NCI-H2196 (cell line): ENCODE data around the gene APMAP.
"Not testable (repeated sequence)": the region's sequence is repeated elsewhere in the genome, so short reads cannot be mapped to it uniquely, and the experiment has no call there.

Experiments used
- DNase-seq: peaks from one replicate; lab custom pipeline; 2025; ENCODE audit not compliant: unreplicated experiment; lab: John Stamatoyannopoulos, UW

Gene APMAP

DNA sequence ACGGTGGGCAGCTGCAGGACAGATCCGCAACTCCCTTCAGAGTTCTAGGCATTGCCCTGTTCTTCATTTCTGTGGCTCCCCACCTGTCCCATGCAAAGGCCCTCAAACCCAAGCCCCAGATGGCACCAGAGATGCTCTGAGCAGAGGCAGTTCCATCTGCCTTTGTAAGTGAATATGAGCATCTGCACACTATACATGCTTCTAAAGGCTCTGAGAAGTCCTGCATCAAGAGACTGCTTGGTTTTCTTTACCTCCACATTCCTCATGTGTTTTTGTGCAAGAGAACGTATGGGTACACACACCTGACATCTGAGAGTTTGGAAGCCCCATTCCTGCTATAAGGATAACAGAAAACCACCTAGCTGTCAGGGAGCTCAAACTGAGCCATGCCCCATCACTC lies 57.8 kb downstream of the APMAP start:
- no peak for DNase-seq

DNA sequence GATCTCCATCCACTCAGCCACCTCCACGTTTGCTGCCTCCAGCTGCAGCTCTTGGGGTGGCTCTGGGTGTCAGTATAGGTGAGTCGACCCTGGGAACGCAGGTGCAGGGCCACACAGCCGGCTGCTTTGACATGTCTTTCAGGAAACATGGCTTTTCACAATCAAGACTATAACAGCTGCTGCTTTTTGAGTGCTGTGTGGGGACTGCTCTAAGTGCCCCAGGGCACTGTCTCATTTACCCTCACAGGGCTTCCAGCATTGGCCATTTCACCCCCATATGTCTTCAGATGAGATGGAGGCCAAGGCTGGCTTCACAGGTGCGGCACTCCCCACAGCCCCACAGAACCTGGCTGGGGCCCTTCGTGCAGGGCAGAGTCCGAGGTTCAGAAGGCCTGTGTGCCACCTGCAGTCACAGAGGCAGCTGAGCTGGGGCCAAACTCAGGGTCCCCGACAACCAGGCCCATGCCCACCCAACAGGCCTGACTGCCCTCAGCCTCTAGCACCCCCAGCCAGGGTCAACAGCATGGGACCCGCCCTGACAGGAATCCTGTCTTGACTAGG lies 58.4 kb downstream of the APMAP start:
- DNase-seq, result no peak

DNA sequence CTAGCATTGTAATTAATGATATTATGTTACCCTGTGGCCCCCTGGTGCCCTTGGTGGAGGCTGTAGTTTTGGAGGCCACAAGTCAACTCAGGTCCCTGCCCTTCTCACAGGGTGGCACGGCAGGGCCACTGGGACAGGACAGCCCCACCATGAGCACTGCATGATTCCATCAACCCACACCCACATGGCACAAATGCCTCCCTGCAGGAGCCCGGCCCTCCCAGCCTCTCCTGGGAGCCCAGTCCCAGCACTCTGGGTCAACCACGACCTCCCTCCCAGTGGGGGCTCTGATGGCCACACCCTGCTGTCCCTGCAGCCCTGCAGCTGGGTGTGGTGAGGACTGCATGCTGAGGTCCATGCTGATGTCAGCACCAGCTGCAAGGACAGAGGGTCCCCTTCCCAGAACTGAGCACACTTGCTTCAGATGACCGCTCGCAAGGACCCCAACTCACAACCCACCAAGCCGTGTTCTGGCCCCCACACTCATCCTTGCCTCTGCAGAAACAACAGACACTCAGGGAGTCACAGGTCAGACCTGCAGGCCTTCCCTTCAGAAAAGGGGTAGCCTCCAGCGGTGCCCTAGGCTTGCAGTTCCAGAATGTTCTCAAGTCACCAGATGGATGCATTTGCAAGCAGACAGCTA lies 59.2 kb downstream of the APMAP start:
- no peak for DNase-seq

DNA sequence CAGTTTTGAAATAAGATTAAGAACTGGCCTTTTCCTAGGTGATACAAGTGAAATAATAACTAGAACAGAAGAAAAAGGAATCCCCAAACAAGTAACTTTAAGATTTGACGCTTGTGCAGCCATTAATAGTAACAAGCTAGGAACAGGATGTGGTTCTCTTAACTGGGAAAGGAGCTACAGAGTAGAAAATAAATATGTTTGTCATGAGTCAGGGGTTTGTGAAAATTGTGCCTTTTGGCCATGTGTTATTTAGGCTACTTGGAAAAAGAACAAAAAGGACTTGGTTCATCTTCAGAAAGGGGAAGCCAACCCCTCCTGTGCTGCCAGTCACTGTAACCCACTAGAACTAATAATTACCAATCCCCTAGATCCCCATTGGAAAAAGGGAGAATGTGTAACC lies 60.7 kb downstream of the APMAP start:
- DNase-seq, result not testable (repeated sequence)

DNA sequence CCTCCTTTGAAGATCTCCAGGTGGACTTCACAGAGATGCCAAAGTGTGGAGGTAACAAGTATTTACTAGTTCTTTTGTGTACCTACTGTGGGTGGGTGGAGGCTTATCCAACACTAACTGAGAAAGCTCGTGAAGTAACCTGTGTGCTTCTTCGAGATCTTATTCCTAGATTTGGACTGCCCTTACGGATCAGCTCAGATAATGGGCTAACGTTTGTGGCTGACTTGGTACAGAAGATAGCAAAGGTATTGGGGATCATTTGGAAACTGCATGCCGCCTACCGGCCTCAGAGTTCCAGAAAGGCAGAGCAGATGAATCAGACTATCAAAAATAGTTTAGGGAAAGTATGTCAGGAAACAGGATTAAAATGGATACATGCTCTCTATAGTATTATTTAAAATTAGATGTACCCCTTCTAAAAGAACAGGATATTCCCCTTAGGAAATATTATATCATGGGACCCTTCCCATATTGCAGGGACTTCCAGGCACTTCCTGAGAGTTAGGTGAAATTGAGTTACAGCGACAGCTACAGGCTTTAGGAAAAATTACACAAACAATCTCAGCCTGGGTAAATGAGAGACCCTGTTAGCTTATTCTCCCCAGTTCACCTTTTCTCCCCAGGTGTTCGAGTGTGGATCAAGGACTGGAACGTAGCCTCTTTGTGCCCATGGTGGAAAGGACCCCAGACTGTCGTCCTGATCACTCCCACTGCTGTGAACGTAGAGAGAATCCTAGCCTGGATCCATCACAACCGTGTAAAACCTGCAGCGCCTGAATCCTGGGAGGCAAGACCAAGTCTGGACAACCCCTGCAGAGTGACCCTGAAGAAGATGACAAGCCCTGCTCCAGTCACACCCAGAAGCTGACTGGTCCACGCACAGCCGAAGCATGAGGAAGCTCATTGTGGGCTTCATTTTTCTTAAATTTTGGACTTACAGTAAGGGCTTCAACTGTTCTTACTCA lies 61.5 kb downstream of the APMAP start:
- not testable (repeated sequence) for DNase-seq

DNA sequence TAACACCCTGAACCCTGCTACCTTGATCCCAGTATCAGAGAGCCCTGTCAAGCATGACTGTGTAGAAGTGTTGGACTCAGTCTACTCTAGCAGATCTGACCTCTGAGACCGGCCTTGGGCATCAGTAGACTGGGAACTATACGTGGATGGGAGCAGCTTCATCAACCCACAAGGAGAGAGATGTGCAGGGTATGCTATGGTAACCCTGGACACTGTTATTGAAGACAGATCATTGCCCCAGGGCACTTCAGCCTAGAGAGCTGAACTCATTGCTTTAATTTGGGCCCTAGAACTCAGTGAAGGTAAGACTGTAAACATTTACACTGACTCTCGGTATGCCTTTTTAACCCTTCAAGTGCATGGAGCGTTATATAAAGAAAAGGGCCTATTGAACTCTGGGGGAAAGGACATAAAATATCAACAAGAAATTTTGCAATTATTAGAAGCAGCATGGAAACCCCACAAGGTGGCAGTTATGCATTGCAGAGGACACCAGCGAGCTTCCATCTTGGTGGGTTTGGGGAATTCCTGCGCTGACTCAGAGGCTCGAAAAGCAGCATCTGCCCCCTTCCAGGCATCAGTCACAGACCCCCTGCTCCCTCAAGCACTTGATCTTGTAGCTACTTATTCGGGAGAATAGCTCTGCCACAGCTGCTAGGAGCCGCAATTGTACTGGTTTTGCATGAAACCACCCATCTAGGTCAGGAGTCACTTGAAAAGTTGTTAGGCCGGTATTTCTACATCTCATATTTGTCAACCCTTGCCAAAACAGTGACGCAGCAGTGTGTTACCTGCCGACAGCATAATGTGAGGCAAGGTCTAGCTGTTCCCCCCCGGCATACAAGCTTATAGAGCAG lies 62.5 kb downstream of the APMAP start:
- peak; percentile 83 for DNase-seq

DNA sequence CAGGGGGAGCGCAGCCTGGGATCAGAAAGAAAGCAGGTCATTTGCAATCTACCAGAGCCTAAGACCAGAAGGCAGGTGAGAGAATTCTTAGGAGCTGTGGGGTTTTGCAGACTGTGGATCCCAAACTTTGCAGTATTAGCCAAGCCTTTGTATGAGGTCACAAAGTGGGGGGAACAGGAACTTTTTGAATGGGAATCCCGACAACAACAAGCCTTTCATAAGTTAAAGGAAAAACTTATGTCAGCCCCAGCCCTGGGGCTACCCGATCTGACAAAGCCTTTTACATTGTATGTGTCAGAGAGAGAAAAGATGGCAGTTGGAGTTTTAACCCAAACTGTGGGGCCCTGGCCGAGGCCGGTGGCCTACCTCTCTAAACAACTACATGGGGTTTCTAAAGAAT lies 63.3 kb downstream of the APMAP start:
- DNase-seq, result not testable (repeated sequence)

DNA sequence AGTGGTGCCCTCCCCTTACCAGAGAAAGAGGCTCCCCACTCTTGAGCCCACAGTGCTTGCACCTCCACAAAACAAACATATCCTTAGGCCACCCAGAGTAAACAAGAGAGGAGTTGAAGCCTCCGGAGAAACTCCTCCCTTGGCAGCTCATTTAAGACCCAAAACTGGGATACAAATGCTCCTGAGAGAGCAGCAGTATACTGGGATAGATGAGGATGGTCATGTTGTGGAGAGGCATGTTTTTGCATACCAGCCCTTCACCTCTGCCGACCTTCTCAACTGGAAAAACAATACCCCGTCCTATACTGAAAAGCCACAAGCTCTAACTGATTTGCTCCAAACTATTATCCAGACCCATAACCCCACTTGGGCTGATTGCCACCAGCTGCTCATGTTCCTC lies 71.8 kb downstream of the APMAP start:
- not testable (repeated sequence) for DNase-seq

DNA sequence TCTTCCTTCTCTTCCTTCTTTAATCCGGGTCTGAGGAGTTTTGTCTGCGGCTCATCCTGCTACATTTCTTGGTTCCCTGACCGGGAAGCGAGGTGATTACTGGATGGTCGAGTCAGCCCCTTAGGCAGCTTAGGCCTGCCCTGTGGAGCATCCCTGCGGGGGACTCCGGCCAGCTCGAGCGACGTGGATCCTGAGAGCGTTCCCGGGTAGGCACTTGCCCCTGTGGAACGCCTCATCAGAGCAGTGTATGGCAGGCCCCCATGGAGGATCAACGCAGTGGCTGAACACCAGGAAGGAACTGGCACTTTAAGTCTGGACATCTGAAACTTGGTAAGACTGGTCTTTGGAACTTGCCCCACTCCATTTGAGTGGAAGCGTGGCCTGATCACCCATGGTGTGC lies 72.9 kb downstream of the APMAP start:
- DNase-seq, result not testable (repeated sequence)

DNA sequence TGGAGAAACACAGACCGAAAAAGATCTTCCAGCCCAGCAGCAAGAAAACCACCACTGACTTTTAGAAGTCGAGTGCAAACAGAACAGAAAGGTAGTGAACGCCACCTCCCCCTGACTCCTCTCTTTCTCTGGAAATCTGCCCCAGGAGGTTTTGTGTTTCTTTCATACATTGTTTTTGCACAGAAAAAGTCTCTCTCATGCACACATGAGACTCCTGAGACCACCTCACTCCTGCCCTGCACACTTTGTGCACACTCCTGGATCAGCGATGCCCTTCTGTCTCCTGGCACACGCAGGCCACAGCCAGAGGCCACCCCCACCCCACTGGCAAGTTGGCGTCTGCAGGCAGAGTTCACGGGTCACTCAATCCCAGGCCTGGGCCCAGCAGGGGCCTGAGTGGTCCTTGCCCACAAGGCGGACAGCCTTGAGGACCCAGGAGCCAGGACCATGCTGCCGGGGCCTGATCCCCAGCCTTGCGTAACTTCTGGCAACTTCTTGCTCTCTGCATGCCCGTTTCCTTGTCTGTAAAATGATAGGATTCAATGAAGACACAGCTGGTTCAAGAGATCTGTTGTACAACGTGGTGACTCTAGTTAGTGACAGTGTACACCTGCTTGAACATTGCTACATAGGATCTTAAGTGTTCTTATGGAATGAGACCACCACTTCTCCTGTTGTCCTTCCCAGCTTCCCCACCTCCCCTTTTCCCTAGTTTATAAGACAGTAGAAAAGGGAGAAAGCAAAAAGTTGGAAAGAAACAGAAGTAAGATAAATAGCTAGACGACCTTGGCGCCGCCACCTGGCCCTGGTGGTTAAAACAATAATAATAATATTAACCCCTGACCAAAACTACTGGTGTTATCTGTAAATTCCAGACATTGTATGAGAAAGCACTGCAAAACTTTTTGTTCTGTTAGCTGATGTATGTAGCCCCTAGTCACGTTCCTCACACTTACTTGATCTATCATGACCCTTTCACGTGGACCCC lies 73.7 kb downstream of the APMAP start:
- peak; percentile 8 for DNase-seq

DNA sequence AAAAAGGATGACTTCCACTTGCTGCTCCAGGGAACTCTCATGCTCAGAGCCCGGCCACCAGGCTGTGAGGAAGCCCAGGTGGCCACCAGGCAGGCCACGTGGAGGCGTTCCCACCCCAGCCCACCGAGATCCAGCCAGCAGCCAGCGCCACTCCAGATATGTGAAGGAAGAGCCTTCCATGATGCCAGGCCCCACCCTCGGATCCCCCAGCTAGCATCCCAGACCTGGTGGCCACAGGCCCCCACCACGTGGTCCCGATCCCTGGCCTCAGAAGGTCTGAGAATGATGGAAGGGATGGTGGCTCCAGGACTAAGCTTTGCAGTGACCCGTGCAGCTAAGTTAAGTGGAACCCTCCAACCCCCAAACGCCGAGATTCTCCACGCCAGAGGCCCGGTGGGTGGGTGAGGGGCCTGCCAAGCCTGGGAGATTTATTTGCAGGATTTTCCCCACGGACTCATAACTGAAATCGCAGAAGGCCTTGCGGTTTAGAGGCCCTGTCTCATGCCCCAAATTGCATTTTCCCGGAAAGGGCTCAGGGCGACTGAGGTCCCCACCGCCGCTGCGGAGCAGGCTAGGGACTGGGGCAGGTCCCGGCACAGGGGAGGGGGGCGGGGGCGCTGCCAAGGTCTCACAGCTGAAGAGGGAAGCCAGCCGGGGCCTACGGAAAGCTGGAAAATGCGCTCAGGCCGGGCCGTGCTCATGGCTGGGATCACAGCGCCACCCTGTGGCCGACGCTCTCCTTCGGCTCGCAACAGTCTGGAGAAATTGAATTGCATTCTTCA lies 74.6 kb downstream of the APMAP start:
- DNase-seq, result peak; percentile 87

DNA sequence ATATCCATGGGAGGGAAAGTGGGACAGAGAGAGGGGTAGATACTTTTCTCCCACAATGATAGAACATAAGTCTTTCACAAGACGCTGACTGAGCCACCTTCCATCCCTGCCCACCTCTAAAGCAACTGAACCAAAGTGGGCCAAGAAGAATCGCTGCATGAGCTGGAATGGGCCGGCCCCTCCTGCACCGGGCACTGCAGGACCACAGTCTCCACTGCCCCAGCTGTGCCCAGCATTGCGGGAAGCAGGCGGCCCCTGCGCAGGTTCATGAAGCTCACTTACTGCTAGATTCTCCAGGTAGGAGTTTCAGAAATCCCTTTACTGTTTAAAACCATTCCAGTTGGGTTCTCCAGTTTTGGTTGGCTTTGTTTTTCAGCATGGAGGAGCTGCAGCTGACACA lies 75.5 kb downstream of the APMAP start:
- DNase-seq, result no peak

DNA sequence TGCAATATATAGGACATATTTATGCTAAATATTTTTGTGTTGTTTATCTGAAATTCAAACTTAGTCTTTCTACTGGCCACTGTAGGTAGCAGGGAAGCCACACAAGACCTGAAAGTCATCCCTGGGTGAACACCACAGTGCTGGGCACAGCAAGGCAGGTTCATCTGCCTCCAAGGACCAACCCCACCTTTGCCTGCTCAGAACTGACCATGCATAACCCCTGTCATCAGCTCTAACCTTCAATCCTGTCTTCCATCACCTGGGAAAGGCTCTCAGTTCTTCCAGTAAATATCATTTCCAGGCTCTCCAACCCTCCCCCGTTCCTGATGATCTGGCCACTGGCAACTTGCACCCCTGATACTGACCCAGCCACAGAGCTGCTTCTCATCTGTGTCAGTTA lies 76.1 kb downstream of the APMAP start:
- no peak for DNase-seq

DNA sequence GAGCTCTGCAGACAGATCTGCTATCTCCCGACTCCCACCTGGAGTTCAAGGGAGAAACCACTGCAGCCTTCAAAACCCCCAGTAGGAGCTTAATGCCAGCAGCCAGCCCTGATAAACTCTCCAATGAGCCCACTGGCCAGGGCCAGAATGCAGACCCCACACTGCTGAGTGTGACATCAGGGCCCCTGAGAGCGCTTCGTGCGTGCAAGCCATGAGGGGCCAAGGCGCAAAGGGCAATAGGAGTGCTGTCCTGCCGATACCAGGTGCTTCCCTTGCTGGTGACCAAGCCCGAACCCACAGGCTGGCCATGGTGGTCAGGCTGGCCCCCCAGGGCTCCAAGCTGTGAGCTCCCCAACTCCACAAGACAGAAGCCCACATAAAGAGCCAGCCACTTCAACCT lies 76.7 kb downstream of the APMAP start:
- DNase-seq, result no peak

DNA sequence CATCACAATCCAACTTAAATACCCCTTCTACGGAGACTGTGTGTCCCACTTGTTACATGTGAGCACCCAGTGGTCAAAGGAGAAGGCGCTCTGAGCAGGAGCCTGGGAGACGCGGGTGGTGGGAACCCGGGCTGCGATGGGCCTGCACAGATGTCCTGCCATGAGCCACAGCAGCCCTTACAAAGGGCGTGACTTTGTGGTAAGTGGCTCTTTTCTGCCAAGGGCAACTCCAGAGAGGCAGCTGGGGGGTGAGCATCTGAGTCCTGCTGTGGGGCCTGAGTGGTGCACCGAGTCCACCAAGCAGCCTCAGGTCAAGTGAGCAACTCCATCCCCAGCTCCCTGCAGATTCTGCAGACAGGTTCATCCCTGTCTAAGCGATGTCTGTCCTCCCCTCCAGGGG lies 77.1 kb downstream of the APMAP start:
- no peak for DNase-seq

DNA sequence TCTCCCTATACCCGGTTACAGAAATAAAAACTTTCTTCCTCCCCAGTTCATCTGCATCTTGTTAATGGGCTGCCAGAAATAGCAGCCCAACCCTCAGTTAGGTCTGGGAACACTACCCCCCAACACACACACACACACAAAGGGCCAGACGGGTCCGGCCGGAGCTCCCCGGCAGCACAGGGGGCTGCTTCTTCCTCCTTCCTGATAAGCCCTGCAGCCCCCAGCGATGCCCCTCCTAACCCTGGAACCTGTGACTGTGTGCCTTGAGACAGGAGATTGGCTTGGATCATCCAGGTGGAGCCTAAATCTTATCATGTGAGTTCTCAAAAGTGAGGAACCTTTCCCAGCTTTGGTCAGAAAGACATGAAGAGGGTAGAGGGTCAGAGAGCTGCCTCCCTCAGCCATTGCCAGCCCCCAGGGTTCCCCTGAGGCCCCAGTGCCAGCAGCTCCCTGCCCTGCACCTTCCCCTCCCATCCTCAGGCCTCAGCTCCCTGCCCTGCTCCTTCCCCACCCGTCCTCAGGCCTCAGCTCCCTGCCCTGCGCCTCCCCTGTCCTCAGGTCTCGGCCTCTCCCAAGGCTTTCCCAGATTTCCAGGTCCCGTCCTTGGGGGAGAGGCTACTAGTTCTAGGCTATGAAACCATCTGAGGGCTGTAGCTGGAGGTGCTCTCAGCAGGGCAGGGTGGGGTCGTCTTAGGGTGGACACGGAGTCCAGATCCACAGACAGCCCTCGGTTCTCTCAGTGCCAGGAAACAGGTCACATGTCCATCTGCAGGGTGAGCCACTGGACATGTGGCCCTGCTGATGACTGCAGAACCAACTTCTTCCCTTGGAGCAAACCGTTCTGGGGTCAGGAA lies 77.9 kb downstream of the APMAP start:
- DNase-seq, result no peak

DNA sequence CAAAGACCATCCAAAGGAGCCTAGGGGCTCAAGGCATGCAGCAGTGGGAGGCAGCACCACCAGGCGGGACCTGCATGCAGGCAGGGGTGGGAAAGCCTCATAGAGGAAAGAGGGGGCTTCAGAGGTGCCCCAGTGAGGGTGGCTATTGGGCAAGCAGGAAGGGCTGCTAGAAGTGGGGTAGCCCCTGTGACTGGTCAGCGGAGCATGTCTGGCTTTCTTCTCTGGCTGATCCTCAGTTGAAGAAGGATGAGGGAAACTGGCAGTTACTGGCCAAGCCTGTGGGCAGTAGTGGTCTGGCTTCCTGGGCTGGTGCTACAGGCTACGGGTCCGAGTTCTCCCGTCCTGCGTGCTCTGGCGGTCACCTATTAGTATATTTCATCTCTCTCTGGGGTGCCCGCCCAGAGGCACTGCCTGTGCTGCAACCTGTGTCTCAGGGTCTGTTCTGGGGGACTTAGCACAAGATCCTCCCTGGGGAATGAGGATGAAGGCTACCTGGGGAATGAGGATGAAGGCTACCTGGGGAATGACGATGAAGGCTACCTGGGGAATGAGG lies 79.4 kb downstream of the APMAP start:
- DNase-seq, result no peak
